Activated CD4-positive, alpha-beta T cell treated with anti-CD3 and anti-CD28 coated beads, Interleukin-2, amount 50 U/mL, for 16 hours (primary cell): ENCODE measurements around the gene RRAS2.
A peak's percentile ranks its signal among the peaks of the same experiment; 100 is the strongest.
"Not testable (repeated sequence)": the region's sequence is repeated elsewhere in the genome, so short reads cannot be mapped to it uniquely, and the experiment has no call there.

ENCODE experiments used
- DNase-seq: peaks from one replicate; pipeline ENCODE4 v3.0.0-alpha.2; 2020

Gene RRAS2

GRCh38 chr11:14370496-14370895 lies 11.5 kb upstream of the RRAS2 start:
- no peak for DNase-seq

GRCh38 chr11:14369598-14369997 lies 10.6 kb upstream of the RRAS2 start:
- DNase-seq = no peak

GRCh38 chr11:14366936-14367335 lies 8.0 kb upstream of the RRAS2 start:
- DNase-seq = peak; percentile 32

GRCh38 chr11:14364322-14364721 lies 5.3 kb upstream of the RRAS2 start:
- DNase-seq = no peak

GRCh38 chr11:14362611-14363010 lies 3.6 kb upstream of the RRAS2 start:
- no peak for DNase-seq

- DNase-seq = no peak
Observed at GRCh38 chr11:14361951-14362350, 3.0 kb upstream of the RRAS2 start.

GRCh38 chr11:14360976-14361375 lies 2.0 kb upstream of the RRAS2 start:
- DNase-seq = no peak

GRCh38 chr11:14359501-14360031 lies 583 bp upstream of the RRAS2 start:
- DNase-seq = no peak

- no peak for DNase-seq
Observed at GRCh38 chr11:14357881-14358728, 878 bp downstream of the RRAS2 start.

GRCh38 chr11:14356342-14356741 lies 2.6 kb downstream of the RRAS2 start:
- no peak for DNase-seq

- not testable (repeated sequence) for DNase-seq
Observed at GRCh38 chr11:14354604-14355003, 4.4 kb downstream of the RRAS2 start.

- no peak for DNase-seq
Observed at GRCh38 chr11:14350716-14351238, 8.2 kb downstream of the RRAS2 start.

GRCh38 chr11:14350215-14350614 lies 8.8 kb downstream of the RRAS2 start:
- no peak for DNase-seq

- no peak for DNase-seq
Observed at GRCh38 chr11:14347991-14348390, 11.0 kb downstream of the RRAS2 start.

- DNase-seq = no peak
Observed at GRCh38 chr11:14347494-14347893, 11.5 kb downstream of the RRAS2 start.

- no peak for DNase-seq
Observed at GRCh38 chr11:14346303-14346955, 12.6 kb downstream of the RRAS2 start.

- no peak for DNase-seq
Observed at GRCh38 chr11:14345668-14346067, 13.3 kb downstream of the RRAS2 start.

GRCh38 chr11:14345016-14345415 lies 14.0 kb downstream of the RRAS2 start:
- DNase-seq = not testable (repeated sequence)

- DNase-seq = no peak
Observed at GRCh38 chr11:14342906-14343305, 16.1 kb downstream of the RRAS2 start.

- no peak for DNase-seq
Observed at GRCh38 chr11:14341968-14342367, 17.0 kb downstream of the RRAS2 start.

- DNase-seq = no peak
Observed at GRCh38 chr11:14340721-14341120, 18.3 kb downstream of the RRAS2 start.

- no peak for DNase-seq
Observed at GRCh38 chr11:14339356-14339755, 19.6 kb downstream of the RRAS2 start.

- peak; percentile 60 for DNase-seq
Observed at GRCh38 chr11:14336507-14337503, 22.2 kb downstream of the RRAS2 start.
